Activated CD8-positive, alpha-beta memory T cell treated with anti-CD3 and anti-CD28 coated beads for 36 hours (primary cell): ENCODE data around the gene TMEM30B. TPM values are rescaled to one million over a fixed set of nuclear protein-coding genes. Genes with fewer than 3 reads are reported as not detected.

ENCODE experiments used
- CTCF ChIA-PET: fragments of 350-600 bp; sonication (Branson Sonifier 250); formaldehyde crosslinking; loops from one replicate; lab custom pipeline; 2021; ENCODE audit warnings: antibody characterized with exemption; lab: Charles Lee
- POLR2A ChIA-PET: fragments of 350-600 bp; sonication (Branson Sonifier 250); formaldehyde crosslinking; loops from one replicate; lab custom pipeline; 2021; ENCODE audit warnings: antibody characterized with exemption; lab: Charles Lee
- total RNA-seq, 2 experiments: library from RNA; stranded (reverse); gene quantifications; one replicate each; pipeline ENCODE4 v1.2.3, GENCODE V29; 2021

The TMEM30B gene
- total RNA-seq, 2 experiments from 2014 or later = 1.4 to 2.1 TPM

GRCh38 chr14:61279082-61279481, 2.1 kb downstream of the TMEM30B start:
- ChIA-PET CTCF (interaction anchor here (1.0 to 1.3 kb wide), 3 partner anchors 10 to 17 kb away, joined by 3 to 5 read pairs (median 3); no protein-coding TSS in a partner anchor), POLR2A (interaction anchor here (0.8 kb wide), 1 partner anchor 286 kb away, joined by 6 read pairs; no protein-coding TSS in a partner anchor)

GRCh38 chr14:61277784-61278183, 3.4 kb downstream of the TMEM30B start:
- CTCF ChIA-PET = no interaction called here
- POLR2A ChIA-PET = no interaction called here

DNA sequence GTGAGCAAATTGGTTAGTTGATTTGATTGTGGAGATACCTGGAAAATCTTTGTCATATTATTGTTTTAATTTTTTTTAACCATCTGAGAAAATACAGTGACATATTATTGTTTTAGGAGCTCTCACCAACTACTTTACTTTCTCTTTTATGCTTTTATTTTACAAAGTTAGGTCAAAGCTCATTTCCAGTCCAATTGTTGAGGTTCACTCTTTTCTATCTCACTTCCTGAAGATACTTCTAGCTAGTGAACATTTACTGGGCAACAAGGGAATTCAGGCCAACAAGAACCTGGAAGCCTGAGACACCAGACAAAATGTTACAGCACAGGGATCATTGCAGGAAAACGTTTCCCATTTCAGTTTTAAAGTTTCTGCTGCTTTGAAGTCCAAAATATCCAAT, 3.9 kb downstream of the TMEM30B start:
- ChIA-PET CTCF (no interaction called here), POLR2A (no interaction called here)

GRCh38 chr14:61271552-61271951, 9.6 kb downstream of the TMEM30B start:
- ChIA-PET POLR2A (interaction anchor here (0.6 kb wide), 1 partner anchor 700 kb away, joined by 10 read pairs; no protein-coding TSS in a partner anchor), CTCF (interaction anchor here (1.2 kb wide), 1 partner anchor 9 kb away, joined by 6 read pairs; no protein-coding TSS in a partner anchor)

GRCh38 chr14:61270714-61271113, 10.4 kb downstream of the TMEM30B start:
- POLR2A ChIA-PET = no interaction called here

GRCh38 chr14:61269321-61270083, 11.6 kb downstream of the TMEM30B start:
- ChIA-PET POLR2A (no interaction called here), CTCF (interaction anchor here (0.7 to 1.0 kb wide), 4 partner anchors 9 to 17 kb away, joined by 3 to 5 read pairs (median 3); partner anchors contain the start of gene TMEM30B)

More at GRCh38 chr14:61270714-61271113, 10.4 kb downstream of the TMEM30B start:
- CTCF ChIA-PET = interaction anchor here (0.9 kb wide), 1 partner anchor 14 kb away, joined by 3 read pairs; no protein-coding TSS in a partner anchor

- ChIA-PET CTCF (interaction anchor here (0.7 to 1.0 kb wide), 4 partner anchors 10 to 16 kb away, joined by 3 to 5 read pairs (median 3); partner anchors contain the start of gene TMEM30B), POLR2A (no interaction called here)
Observed at GRCh38 chr14:61268812-61269211, 12.3 kb downstream of the TMEM30B start.

DNA sequence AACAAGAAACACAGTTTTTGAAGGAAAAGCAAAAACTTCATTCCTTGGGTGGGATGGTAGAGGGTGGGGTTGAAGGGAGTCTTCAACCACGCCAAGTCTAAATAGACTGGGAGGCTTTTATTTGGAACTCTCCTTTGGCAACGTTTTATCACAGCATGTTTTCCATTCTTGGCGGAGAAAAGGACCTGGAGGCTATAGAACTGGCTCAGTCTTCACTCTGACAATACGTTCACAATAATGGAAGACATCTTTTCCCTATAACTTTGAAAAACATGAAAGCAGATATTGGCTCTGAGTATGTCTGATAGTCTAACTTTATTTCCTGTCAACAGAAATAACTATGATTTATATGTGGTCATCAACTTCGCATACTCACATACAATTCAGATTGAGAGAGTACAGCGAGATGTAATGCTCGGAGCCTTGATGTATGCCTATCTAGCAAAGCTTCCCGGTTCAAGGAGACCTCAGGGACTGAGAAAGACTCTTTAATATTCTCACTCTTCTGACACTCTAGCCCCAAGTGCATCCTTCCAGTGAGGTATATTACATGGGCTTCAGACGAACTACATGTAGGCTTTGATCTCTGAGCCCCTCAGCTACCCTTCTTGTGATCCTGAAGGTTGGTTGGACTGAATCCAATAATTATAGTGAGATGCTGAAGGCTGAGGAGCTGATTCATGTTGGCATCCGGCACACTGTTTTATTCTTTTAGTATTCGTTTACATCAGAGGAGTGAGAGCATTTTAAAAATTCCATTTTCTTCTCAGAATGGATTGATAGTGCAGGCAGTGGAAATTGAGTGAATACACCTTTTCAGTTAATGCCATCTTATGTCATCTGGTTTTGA, 14.0 kb downstream of the TMEM30B start:
- ChIA-PET POLR2A (no interaction called here), CTCF (interaction anchor here (1.2 kb wide), 1 partner anchor 15 kb away, joined by 3 read pairs; no protein-coding TSS in a partner anchor)

DNA sequence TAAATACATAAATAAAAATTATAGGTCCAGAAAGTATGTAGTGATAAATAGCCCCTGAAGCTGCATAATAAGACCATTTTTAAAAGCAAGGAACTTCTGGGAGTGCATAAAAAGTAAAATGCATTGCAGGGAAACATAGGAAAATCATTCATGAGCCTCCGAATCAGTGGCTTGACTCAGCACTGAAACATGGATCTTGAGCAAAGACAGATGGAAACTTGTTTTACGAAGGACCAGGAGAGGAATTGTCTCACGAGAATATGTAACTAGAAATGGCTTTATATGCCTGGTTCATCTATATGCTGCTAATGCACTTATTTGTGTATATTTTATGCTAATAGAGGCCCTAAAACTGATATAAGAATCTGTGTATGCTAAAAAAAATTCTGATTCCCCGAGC, 14.7 kb downstream of the TMEM30B start:
- CTCF ChIA-PET = interaction anchor here (1.0 to 1.2 kb wide), 2 partner anchors 13 to 15 kb away, joined by 3 read pairs; no protein-coding TSS in a partner anchor
- POLR2A ChIA-PET = no interaction called here

GRCh38 chr14:61264651-61265050, 16.5 kb downstream of the TMEM30B start:
- POLR2A ChIA-PET = no interaction called here
- CTCF ChIA-PET = no interaction called here

- POLR2A ChIA-PET = no interaction called here
- CTCF ChIA-PET = no interaction called here
Observed at GRCh38 chr14:61264010-61264571, 17.0 kb downstream of the TMEM30B start.

DNA sequence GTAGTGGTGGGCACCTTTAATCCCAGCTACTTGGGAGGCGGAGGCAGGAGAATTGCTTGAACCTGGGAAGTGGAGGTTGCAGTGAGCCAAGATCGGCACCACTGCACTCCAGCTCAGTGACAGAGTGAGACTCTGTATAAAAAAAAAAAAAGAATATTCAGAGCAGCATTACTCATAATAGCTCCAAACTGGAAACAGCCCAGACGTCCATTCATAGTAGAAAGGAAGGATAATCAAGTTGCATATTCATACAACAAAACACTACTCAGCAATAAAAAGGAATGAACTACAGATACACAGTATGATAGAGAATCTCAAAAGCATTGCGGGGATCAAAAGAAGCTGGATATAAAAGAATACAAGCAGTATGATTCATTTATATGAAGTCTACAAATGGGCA, 19.1 kb downstream of the TMEM30B start:
- POLR2A ChIA-PET = no interaction called here
- CTCF ChIA-PET = interaction anchor here (0.5 to 1.0 kb wide), 3 partner anchors 10 to 592 kb away, joined by 3 to 5 read pairs (median 3); no protein-coding TSS in a partner anchor

- POLR2A ChIA-PET = no interaction called here
- CTCF ChIA-PET = interaction anchor here (1.2 kb wide), 1 partner anchor 9 kb away, joined by 4 read pairs; no protein-coding TSS in a partner anchor
Observed at GRCh38 chr14:61260939-61261776, 20.0 kb downstream of the TMEM30B start.

GRCh38 chr14:61258985-61259384, 22.2 kb downstream of the TMEM30B start:
- POLR2A ChIA-PET = no interaction called here
- CTCF ChIA-PET = interaction anchor here (1.7 kb wide), 1 partner anchor 25 kb away, joined by 5 read pairs; no protein-coding TSS in a partner anchor

DNA sequence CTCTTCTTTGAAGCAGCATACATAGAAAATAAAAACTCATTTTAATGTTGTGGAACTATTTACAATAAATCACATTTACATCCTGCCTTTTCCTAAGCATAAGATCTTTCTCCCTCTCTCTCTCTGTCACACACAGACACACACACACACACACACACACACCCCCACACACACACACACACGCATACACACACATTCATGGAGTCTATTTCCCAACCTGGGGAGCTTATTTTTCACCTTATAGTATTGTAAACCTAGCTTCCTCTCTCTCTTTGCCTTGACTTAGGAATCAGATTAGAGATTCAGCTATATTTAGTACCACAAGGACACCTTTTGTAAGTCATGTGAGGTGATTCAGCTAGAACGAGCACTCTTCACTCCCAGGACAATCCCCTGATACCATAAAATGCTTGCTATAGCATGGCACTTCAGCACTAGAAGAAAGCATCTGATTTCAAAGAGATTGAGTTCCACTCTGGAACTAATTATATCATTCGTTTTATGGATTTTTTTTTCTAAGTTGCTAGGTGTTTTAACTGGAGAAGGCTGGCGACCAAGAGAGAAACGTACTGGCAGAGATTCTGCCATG, 23.6 kb downstream of the TMEM30B start:
- POLR2A ChIA-PET = no interaction called here
- CTCF ChIA-PET = interaction anchor here (0.7 to 1.7 kb wide), 4 partner anchors 12 to 41 kb away, joined by 3 to 5 read pairs (median 3); no protein-coding TSS in a partner anchor

- POLR2A ChIA-PET = no interaction called here
- CTCF ChIA-PET = interaction anchor here (0.7 to 1.2 kb wide), 3 partner anchors 12 to 40 kb away, joined by 3 read pairs; no protein-coding TSS in a partner anchor
Observed at GRCh38 chr14:61256826-61257468, 24.2 kb downstream of the TMEM30B start.

GRCh38 chr14:61255968-61256367, 25.2 kb downstream of the TMEM30B start:
- ChIA-PET POLR2A (no interaction called here), CTCF (no interaction called here)
